ENCODE data around the gene DPYD.

The DPYD gene

DNA sequence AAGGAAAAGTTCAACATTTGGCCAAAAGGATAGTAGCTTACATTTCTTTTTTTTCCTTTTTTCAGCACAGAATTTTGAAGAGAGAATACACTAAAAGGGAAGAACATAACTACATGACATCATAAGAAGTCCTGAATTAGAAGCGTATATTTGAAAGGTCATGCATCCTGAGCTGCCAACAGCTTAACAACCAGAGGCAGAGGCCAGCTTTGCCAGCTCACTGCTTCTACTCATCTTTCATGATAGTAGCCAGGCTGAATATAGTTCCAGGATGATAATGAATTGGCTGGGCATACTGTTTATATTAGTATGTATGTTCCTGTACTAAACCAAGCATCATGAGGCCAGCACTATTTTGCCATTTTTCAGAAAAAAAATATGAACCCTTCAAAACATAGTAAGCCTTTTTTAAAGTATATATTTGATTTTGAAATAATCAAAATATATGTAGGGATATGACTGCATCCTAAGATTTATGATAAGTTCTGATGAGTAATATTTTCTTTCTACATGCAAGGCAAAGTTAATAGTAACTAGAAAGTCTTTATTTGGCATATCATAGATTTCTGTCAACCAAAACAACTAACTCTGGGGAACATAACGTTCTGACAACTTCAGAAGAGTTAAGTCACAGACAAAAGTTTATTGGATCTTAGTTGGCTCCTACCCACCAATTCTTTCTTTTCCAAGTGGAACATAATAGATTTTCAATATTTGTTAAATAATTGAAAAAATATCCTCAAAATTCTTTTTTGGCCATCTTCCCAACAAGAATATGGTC is 123.2 kb downstream of the DPYD start:
- no peaks in the 10 kb centered on the region for H3K36me3 ChIP-seq (ENCODE audit: control insufficient read depth, insufficient read depth, low read length)
- no peaks in the 10 kb centered on the region for H3K4me1 ChIP-seq (ENCODE audit: control insufficient read depth, insufficient read depth, low read length, poor library complexity, severe bottlenecking)
- DNase-seq = no peak
- no peaks in the 10 kb centered on the region for H3K9me3 ChIP-seq (ENCODE audit: control insufficient read depth, low read length)
- no peaks in the 10 kb centered on the region for H3K27me3 ChIP-seq (replicated peaks; ENCODE audit: control insufficient read depth, insufficient read depth, low read length, poor library complexity, severe bottlenecking)
- H3K27ac ChIP-seq (ENCODE audit: insufficient read depth, low read length, poor library complexity, severe bottlenecking) = no peak overlapping the region
- no peak overlapping the region for H3K4me3 ChIP-seq (ENCODE audit: insufficient read depth, low read depth, low read length, poor library complexity, severe bottlenecking)

DNA sequence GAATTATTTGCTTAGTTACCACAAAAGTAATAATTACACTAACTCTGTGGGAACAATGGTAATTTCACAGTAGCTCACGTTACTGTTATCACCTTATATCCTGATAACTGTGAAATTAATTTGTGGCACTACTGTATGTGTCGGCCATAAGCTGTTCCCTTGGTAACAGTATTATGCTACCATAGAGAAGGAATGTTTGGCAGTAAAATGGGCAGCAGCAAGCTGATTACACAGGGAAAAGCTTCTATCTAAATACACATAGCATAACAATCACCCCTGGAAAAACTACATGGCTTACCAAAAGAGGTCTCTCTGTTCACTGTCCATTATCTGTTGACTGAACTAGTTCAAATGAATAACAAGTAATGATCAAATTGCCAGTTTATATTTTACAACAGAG is 124.1 kb downstream of the DPYD start:
- Histone ChIP-seq H3K4me3 (ENCODE audit: insufficient read depth, low read depth, low read length, poor library complexity, severe bottlenecking) (no peak overlapping the region), H3K36me3 (ENCODE audit: control insufficient read depth, insufficient read depth, low read length) (no peaks in the 10 kb centered on the region), H3K27me3 (replicated peaks; ENCODE audit: control insufficient read depth, insufficient read depth, low read length, poor library complexity, severe bottlenecking) (no peaks in the 10 kb centered on the region), H3K4me1 (ENCODE audit: control insufficient read depth, insufficient read depth, low read length, poor library complexity, severe bottlenecking) (no peaks in the 10 kb centered on the region), H3K9me3 (ENCODE audit: control insufficient read depth, low read length) (no peaks in the 10 kb centered on the region), H3K27ac (ENCODE audit: insufficient read depth, low read length, poor library complexity, severe bottlenecking) (no peak overlapping the region)
- no peak for DNase-seq

DNA sequence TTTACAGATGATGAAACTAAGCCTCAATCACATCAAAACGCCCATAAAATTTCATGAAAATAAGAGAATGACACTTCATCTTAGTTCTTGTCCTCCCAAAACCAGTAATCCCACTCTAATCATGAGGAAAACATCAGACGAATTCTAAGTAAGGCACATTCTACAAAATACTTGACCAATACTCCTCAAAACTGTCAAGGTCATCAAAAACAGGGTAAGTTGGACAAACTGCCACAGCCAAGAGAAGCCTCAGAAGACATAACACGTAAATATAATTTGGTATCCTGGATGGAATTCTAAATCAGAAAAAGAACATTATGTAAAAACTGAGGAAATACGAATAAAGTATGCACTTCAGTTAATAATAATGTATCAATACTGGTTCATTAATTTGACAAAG is 128.2 kb downstream of the DPYD start:
- Histone ChIP-seq H3K27me3 (replicated peaks; ENCODE audit: control insufficient read depth, insufficient read depth, low read length, poor library complexity, severe bottlenecking) (no peaks in the 10 kb centered on the region), H3K36me3 (ENCODE audit: control insufficient read depth, insufficient read depth, low read length) (no peaks in the 10 kb centered on the region), H3K4me1 (ENCODE audit: control insufficient read depth, insufficient read depth, low read length, poor library complexity, severe bottlenecking) (peaks cover 5% of the 10 kb centered on the region), H3K9me3 (ENCODE audit: control insufficient read depth, low read length) (no peaks in the 10 kb centered on the region), H3K27ac (ENCODE audit: insufficient read depth, low read length, poor library complexity, severe bottlenecking) (no peak overlapping the region), H3K4me3 (ENCODE audit: insufficient read depth, low read depth, low read length, poor library complexity, severe bottlenecking) (no peak overlapping the region)
- DNase-seq = no peak

DNA sequence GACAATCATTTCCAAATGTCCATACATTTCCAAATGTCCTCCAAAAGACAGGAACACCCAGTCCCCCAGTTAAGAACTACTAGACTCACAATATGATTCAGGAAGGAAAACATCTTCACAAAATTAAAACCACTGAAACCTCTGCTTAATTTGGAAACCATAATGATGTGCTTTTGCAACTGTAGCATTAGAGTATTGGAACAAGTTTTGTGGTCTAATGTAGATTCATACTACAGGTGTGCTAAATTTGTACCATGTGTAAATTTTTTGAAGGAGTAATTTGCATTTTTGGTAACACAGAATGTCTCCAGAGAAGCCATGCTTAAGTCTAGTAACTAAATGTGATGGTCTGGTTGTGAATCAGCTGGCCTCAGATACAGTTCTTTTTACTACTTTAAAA is 129.6 kb downstream of the DPYD start:
- H3K36me3 ChIP-seq (ENCODE audit: control insufficient read depth, insufficient read depth, low read length) = no peaks in the 10 kb centered on the region
- no peak overlapping the region for H3K27ac ChIP-seq (ENCODE audit: insufficient read depth, low read length, poor library complexity, severe bottlenecking)
- DNase-seq = no peak
- no peaks in the 10 kb centered on the region for H3K9me3 ChIP-seq (ENCODE audit: control insufficient read depth, low read length)
- H3K27me3 ChIP-seq (replicated peaks; ENCODE audit: control insufficient read depth, insufficient read depth, low read length, poor library complexity, severe bottlenecking) = no peaks in the 10 kb centered on the region
- no peak overlapping the region for H3K4me3 ChIP-seq (ENCODE audit: insufficient read depth, low read depth, low read length, poor library complexity, severe bottlenecking)
- peaks cover 5% of the 10 kb centered on the region for H3K4me1 ChIP-seq (ENCODE audit: control insufficient read depth, insufficient read depth, low read length, poor library complexity, severe bottlenecking)

DNA sequence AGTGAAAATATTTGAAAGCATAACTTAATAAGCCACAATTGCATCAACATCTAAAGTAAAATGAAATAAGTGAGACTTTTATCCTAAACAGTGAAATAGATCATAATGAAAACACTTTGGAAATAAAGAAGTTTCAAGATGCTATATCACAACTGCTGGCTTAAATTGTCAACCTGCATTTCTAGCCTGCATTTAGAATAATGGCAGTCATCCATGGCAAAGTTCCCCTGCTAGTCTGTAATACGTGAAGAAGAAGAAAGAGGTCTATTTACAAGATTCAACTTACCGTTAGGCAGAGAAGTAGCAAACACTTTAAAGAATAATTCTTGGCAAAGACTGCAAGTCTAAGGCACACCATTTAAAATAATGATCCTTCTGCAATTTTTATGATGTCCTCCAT is 133.6 kb downstream of the DPYD start:
- Histone ChIP-seq H3K4me3 (ENCODE audit: insufficient read depth, low read depth, low read length, poor library complexity, severe bottlenecking) (no peak overlapping the region), H3K4me1 (ENCODE audit: control insufficient read depth, insufficient read depth, low read length, poor library complexity, severe bottlenecking) (peaks cover 5% of the 10 kb centered on the region), H3K27me3 (replicated peaks; ENCODE audit: control insufficient read depth, insufficient read depth, low read length, poor library complexity, severe bottlenecking) (no peaks in the 10 kb centered on the region), H3K9me3 (ENCODE audit: control insufficient read depth, low read length) (no peaks in the 10 kb centered on the region), H3K36me3 (ENCODE audit: control insufficient read depth, insufficient read depth, low read length) (no peaks in the 10 kb centered on the region), H3K27ac (ENCODE audit: insufficient read depth, low read length, poor library complexity, severe bottlenecking) (no peak overlapping the region)
- DNase-seq = no peak

DNA sequence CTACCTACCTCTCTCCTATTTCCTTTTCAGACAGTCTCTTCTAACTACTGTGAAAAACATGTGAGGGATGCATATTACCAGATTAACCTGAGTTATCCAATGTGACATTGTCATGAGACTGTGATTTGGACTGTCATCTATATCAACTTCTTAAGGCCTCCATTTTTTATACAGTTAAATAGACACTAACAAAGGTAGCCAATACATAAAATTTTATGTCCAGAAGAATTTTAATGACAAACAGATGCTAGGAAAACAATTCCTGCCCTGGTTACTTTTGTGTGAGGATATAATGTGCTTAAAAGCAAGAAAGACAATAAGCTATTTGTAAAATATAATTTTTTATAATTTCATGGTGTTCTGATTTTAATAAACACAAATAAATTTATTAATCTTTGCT is 136.2 kb downstream of the DPYD start:
- no peaks in the 10 kb centered on the region for H3K27me3 ChIP-seq (replicated peaks; ENCODE audit: control insufficient read depth, insufficient read depth, low read length, poor library complexity, severe bottlenecking)
- H3K27ac ChIP-seq (ENCODE audit: insufficient read depth, low read length, poor library complexity, severe bottlenecking) = no peak overlapping the region
- no peak for DNase-seq
- H3K36me3 ChIP-seq (ENCODE audit: control insufficient read depth, insufficient read depth, low read length) = no peaks in the 10 kb centered on the region
- no peaks in the 10 kb centered on the region for H3K9me3 ChIP-seq (ENCODE audit: control insufficient read depth, low read length)
- no peaks in the 10 kb centered on the region for H3K4me1 ChIP-seq (ENCODE audit: control insufficient read depth, insufficient read depth, low read length, poor library complexity, severe bottlenecking)
- no peak overlapping the region for H3K4me3 ChIP-seq (ENCODE audit: insufficient read depth, low read depth, low read length, poor library complexity, severe bottlenecking)

DNA sequence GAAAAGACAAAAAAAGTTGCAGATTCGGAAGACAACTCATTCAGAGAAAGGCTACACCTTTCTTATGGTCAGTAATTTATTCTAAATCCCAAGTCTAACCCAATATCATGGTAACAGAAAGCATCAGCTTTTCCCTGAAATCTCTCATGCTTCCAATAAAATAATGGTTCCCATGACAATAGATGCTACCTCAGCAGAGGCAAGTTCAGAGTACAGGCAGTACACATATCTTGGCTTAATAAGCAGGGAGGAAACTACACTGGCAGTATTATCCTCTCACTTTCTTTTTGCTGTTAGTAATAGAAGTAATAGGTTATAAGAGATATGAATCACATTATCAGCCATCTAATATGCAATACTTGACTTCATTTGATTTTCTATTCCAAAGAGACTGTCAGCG is 137.1 kb downstream of the DPYD start:
- H3K27me3 ChIP-seq (replicated peaks; ENCODE audit: control insufficient read depth, insufficient read depth, low read length, poor library complexity, severe bottlenecking) = no peaks in the 10 kb centered on the region
- H3K9me3 ChIP-seq (ENCODE audit: control insufficient read depth, low read length) = no peaks in the 10 kb centered on the region
- no peaks in the 10 kb centered on the region for H3K36me3 ChIP-seq (ENCODE audit: control insufficient read depth, insufficient read depth, low read length)
- no peaks in the 10 kb centered on the region for H3K4me1 ChIP-seq (ENCODE audit: control insufficient read depth, insufficient read depth, low read length, poor library complexity, severe bottlenecking)
- DNase-seq = no peak
- no peak overlapping the region for H3K27ac ChIP-seq (ENCODE audit: insufficient read depth, low read length, poor library complexity, severe bottlenecking)
- no peak overlapping the region for H3K4me3 ChIP-seq (ENCODE audit: insufficient read depth, low read depth, low read length, poor library complexity, severe bottlenecking)

DNA sequence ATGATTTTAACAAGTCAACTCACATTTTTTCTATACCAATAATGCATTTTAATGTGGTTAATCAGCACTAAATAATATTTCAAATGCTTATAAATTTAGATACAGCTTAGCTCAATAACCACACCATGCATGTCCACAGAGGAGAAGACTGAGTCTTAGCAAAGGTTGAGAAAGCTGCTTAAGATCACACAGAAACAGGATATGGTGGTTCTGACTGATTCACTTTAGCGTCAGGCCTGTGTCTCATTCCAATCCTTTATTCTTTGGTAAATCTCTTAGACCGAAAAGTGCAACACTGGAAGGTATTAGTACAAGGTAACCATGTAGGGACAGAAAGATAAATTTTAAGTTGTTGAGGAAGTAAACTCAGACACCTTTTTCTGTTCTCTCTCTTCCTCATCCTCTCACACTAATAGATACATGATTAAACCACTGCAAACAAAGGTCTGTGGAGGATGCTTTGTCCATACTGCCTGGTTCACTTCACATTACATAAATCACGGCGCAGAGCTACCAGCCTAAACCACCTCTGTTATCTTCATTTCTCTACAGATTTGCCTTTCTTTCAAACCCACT is 139.0 kb downstream of the DPYD start:
- Histone ChIP-seq H3K4me1 (ENCODE audit: control insufficient read depth, insufficient read depth, low read length, poor library complexity, severe bottlenecking) (no peaks in the 10 kb centered on the region), H3K36me3 (ENCODE audit: control insufficient read depth, insufficient read depth, low read length) (no peaks in the 10 kb centered on the region), H3K27ac (ENCODE audit: insufficient read depth, low read length, poor library complexity, severe bottlenecking) (no peak overlapping the region), H3K27me3 (replicated peaks; ENCODE audit: control insufficient read depth, insufficient read depth, low read length, poor library complexity, severe bottlenecking) (no peaks in the 10 kb centered on the region), H3K4me3 (ENCODE audit: insufficient read depth, low read depth, low read length, poor library complexity, severe bottlenecking) (no peak overlapping the region), H3K9me3 (ENCODE audit: control insufficient read depth, low read length) (no peaks in the 10 kb centered on the region)
- DNase-seq = no peak

DNA sequence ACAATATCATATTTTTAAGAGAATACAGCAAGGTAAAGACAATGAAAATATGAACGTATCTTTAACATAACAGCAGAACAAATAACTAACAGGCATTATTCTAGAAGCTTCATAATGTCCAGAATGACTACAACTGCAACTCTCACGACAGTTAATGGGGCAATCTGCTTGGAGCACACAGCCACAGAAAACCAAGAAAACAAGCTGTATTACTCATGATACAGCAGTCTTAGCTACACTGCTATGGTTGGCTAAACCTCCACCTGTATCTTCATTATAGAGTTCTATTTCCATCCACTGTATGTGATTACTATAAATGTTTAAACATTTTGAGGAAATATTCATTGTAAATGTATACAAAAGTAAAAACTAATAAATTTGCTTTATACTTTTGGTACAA is 139.9 kb downstream of the DPYD start:
- H3K4me1 ChIP-seq (ENCODE audit: control insufficient read depth, insufficient read depth, low read length, poor library complexity, severe bottlenecking) = no peaks in the 10 kb centered on the region
- H3K4me3 ChIP-seq (ENCODE audit: insufficient read depth, low read depth, low read length, poor library complexity, severe bottlenecking) = no peak overlapping the region
- H3K27ac ChIP-seq (ENCODE audit: insufficient read depth, low read length, poor library complexity, severe bottlenecking) = no peak overlapping the region
- H3K27me3 ChIP-seq (replicated peaks; ENCODE audit: control insufficient read depth, insufficient read depth, low read length, poor library complexity, severe bottlenecking) = no peaks in the 10 kb centered on the region
- H3K9me3 ChIP-seq (ENCODE audit: control insufficient read depth, low read length) = no peaks in the 10 kb centered on the region
- DNase-seq = no peak
- H3K36me3 ChIP-seq (ENCODE audit: control insufficient read depth, insufficient read depth, low read length) = no peaks in the 10 kb centered on the region

DNA sequence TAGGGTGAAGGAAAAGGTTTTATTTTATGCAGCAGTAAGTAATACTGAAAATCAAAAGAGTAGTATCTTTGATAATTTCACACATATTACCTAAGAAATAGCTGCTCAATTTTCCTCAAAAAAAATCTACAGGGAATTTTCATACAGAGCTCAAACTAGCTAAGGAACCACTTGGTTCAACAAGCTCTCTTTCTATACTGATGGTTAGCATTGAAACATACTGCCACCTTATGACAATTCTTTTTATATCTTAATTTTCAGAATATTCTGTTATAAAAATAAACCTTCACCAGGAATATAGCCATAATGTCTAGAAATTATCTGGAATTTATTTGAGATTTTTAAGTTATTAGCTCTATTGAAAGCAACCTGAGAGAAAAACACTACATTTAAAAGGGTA is 142.1 kb downstream of the DPYD start:
- Histone ChIP-seq H3K4me1 (ENCODE audit: control insufficient read depth, insufficient read depth, low read length, poor library complexity, severe bottlenecking) (no peaks in the 10 kb centered on the region), H3K36me3 (ENCODE audit: control insufficient read depth, insufficient read depth, low read length) (no peaks in the 10 kb centered on the region), H3K4me3 (ENCODE audit: insufficient read depth, low read depth, low read length, poor library complexity, severe bottlenecking) (no peak overlapping the region), H3K9me3 (ENCODE audit: control insufficient read depth, low read length) (no peaks in the 10 kb centered on the region), H3K27ac (ENCODE audit: insufficient read depth, low read length, poor library complexity, severe bottlenecking) (no peak overlapping the region), H3K27me3 (replicated peaks; ENCODE audit: control insufficient read depth, insufficient read depth, low read length, poor library complexity, severe bottlenecking) (no peaks in the 10 kb centered on the region)
- no peak for DNase-seq
